IMR-90 (cell line): Measurements from ENCODE around the gene IGFBP3. TPM values are rescaled to one million over a fixed set of nuclear protein-coding genes. Genes with fewer than 3 reads are reported as not detected.

ENCODE experiments used
- ATAC-seq: fragments of 200-7000 bp; cut with Tn5 transposase; 2 replicates; pipeline ENCODE4 v1.9.1; 2020; ENCODE audit warnings: low read depth, mild to moderate bottlenecking, moderate library complexity
- BruUV-seq: library from RNA; stranded (reverse); fragments of 400-500 nt; replicated peaks from 2 replicates; lab custom pipeline; 2021; lab: Mats Ljungman, UMichigan
- CTCF ChIA-PET: fragments of 300-600 bp; formaldehyde crosslinking; extraction: SDS; loops from one replicate; lab custom pipeline; 2021; ENCODE audit warnings: antibody characterized with exemption; lab: Yijun Ruan, JAX
- POLR2A ChIA-PET: fragments of 300-600 bp; sonication (Branson Sonifier 250); formaldehyde crosslinking; loops from one replicate; lab custom pipeline; 2022; ENCODE audit warnings: antibody characterized with exemption; ENCODE audit not compliant: unreplicated experiment; lab: Charles Lee
- DNase-seq: peaks from one replicate; pipeline ENCODE4 v3.0.0; 2013
- H2AFZ ChIP-seq: replicated peaks from 2 replicates; pipeline ENCODE3; 2013; ENCODE audit warnings: low read length, mild to moderate bottlenecking; ENCODE audit not compliant: poor library complexity
- H2AK5ac ChIP-seq: 2 replicates; pipeline ENCODE4 v1.6.1; 2013; ENCODE audit warnings: low read depth, low read length, inconsistent platforms
- H2AK9ac ChIP-seq: replicated peaks from 2 replicates; pipeline ENCODE3; 2013; ENCODE audit warnings: mild to moderate bottlenecking, low read depth, low read length, moderate library complexity; ENCODE audit not compliant: poor library complexity
- H2BK120ac ChIP-seq: 2 replicates; pipeline ENCODE4 v1.6.1; 2013; ENCODE audit warnings: low read depth, low read length, inconsistent platforms
- H2BK15ac ChIP-seq: 3 replicates; pipeline ENCODE4 v1.6.1; 2013; ENCODE audit warnings: low read depth, low read length, inconsistent platforms
- H2BK20ac ChIP-seq: 2 replicates; pipeline ENCODE4 v1.6.1; 2013; ENCODE audit warnings: low read depth, mild to moderate bottlenecking, inconsistent platforms, low read length, moderate library complexity
- H2BK5ac ChIP-seq: 2 replicates; pipeline ENCODE4 v1.6.1; 2013; ENCODE audit warnings: mild to moderate bottlenecking, low read depth, low read length, inconsistent platforms; ENCODE audit not compliant: poor library complexity, severe bottlenecking
- H3K14ac ChIP-seq: replicated peaks from 2 replicates; pipeline ENCODE4 v1.6.1; 2013; ENCODE audit warnings: low read depth, low read length, inconsistent platforms
- H3K18ac ChIP-seq: 2 replicates; pipeline ENCODE4 v1.6.1; 2013; ENCODE audit warnings: low read depth, low read length, control low read depth
- H3K23ac ChIP-seq: 2 replicates; pipeline ENCODE4 v1.6.1; 2013; ENCODE audit warnings: low read depth, low read length, inconsistent platforms
- H3K27ac ChIP-seq: 2 replicates; pipeline ENCODE4 v1.5.1; 2013; ENCODE audit warnings: mild to moderate bottlenecking, control low read depth, low read length; ENCODE audit not compliant: insufficient read depth
- H3K27me3 ChIP-seq: 2 replicates; pipeline ENCODE4 v1.6.1; 2013; ENCODE audit warnings: low read length; ENCODE audit not compliant: control insufficient read depth, insufficient read depth
- H3K36me3 ChIP-seq: 2 replicates; pipeline ENCODE4 v1.6.1; 2013; ENCODE audit warnings: low read length, mixed read lengths; ENCODE audit not compliant: control insufficient read depth, insufficient read depth
- H3K4ac ChIP-seq: 2 replicates; pipeline ENCODE4 v1.6.1; 2013; ENCODE audit warnings: low read depth, low read length, inconsistent platforms
- H3K4me1 ChIP-seq: 2 replicates; pipeline ENCODE4 v1.6.1; 2013; ENCODE audit warnings: low read length, mixed read lengths; ENCODE audit not compliant: control insufficient read depth, insufficient read depth
- H3K4me2 ChIP-seq: 2 replicates; pipeline ENCODE4 v1.6.1; 2013; ENCODE audit warnings: low read depth, mild to moderate bottlenecking, control low read depth, low read length, moderate library complexity
- H3K4me3 ChIP-seq: 2 replicates; pipeline ENCODE4 v1.5.1; 2013; ENCODE audit warnings: low read depth, mild to moderate bottlenecking, control low read depth, low read length, moderate library complexity; ENCODE audit not compliant: insufficient read depth
- H3K56ac ChIP-seq: 2 replicates; pipeline ENCODE4 v1.6.1; 2013; ENCODE audit warnings: low read length, inconsistent platforms; ENCODE audit not compliant: insufficient read depth; ENCODE audit errors: extremely low read depth
- H3K79me1 ChIP-seq, 2 experiments: 2 replicates each; pipeline ENCODE4 v1.6.1; 2013; ENCODE audit warnings: low read length in 2 of 2, inconsistent platforms in 1 of 2, low read depth in 1 of 2
- H3K9ac ChIP-seq: 2 replicates; pipeline ENCODE4 v1.6.1; 2013; ENCODE audit warnings: low read depth, low read length, control low read depth
- H3K9me1 ChIP-seq: 2 replicates; pipeline ENCODE4 v1.6.1; 2013; ENCODE audit warnings: low read length, inconsistent platforms; ENCODE audit not compliant: insufficient read depth
- H3K9me3 ChIP-seq: 2 replicates; pipeline ENCODE4 v1.6.1; 2013; ENCODE audit warnings: low read length; ENCODE audit not compliant: control insufficient read depth, insufficient read depth
- H4K20me1 ChIP-seq: 2 replicates; pipeline ENCODE4 v1.6.1; 2013; ENCODE audit warnings: low read length, inconsistent platforms; ENCODE audit not compliant: insufficient read depth
- H4K5ac ChIP-seq: 2 replicates; pipeline ENCODE4 v1.6.1; 2013; ENCODE audit warnings: mild to moderate bottlenecking, low read depth, low read length, control low read depth
- H4K8ac ChIP-seq, 2 experiments: 2 replicates each; pipeline ENCODE4 v1.6.1; 2013; ENCODE audit warnings: low read depth in 2 of 2, low read length in 2 of 2, control low read depth in 1 of 2, inconsistent platforms in 1 of 2
- H4K91ac ChIP-seq: 2 replicates; pipeline ENCODE4 v1.6.1; 2013; ENCODE audit warnings: low read depth, low read length, inconsistent platforms; ENCODE audit not compliant: insufficient read depth
- BHLHE40 ChIP-seq: fragments of 150-350 bp; IDR thresholded peaks from 2 replicates; pipeline ENCODE4 v1.6.1; 2016; ENCODE audit warnings: mild to moderate bottlenecking, low read depth, low read length
- CEBPB ChIP-seq: IDR thresholded peaks from 2 replicates; pipeline ENCODE4 v1.6.1; 2012; ENCODE audit warnings: low read depth, low read length, improper control_type of control experiment
- CHD1 ChIP-seq: IDR thresholded peaks from 2 replicates; pipeline ENCODE4 v1.6.1; 2012; ENCODE audit warnings: low read depth, low read length, improper control_type of control experiment
- CTCF ChIP-seq: conservative IDR thresholded peaks from 2 replicates; pipeline ENCODE4 v1.5.1; 2012; ENCODE audit warnings: mild to moderate bottlenecking, low read depth, low read length, improper control_type of control experiment
- ELK1 ChIP-seq: fragments of 150-350 bp; IDR thresholded peaks from 2 replicates; pipeline ENCODE4 v1.6.1; 2016; ENCODE audit warnings: low read depth, mild to moderate bottlenecking, low read length, moderate library complexity, borderline replicate concordance
- FOS ChIP-seq: fragments of 150-350 bp; IDR thresholded peaks from 2 replicates; pipeline ENCODE4 v1.6.1; 2016; ENCODE audit warnings: low read depth, low read length
- MAFK ChIP-seq: IDR thresholded peaks from 2 replicates; pipeline ENCODE4 v1.6.1; 2012; ENCODE audit warnings: low read depth, low read length, improper control_type of control experiment
- MAZ ChIP-seq: IDR thresholded peaks from 2 replicates; pipeline ENCODE4 v1.6.1; 2012; ENCODE audit warnings: low read depth, mild to moderate bottlenecking, low read length, improper control_type of control experiment, moderate library complexity, borderline replicate concordance
- MXI1 ChIP-seq: IDR thresholded peaks from 2 replicates; pipeline ENCODE4 v1.6.1; 2012; ENCODE audit warnings: low read depth, mild to moderate bottlenecking, low read length, moderate library complexity, borderline replicate concordance
- POLR2A ChIP-seq: IDR thresholded peaks from 2 replicates; pipeline ENCODE4 v1.6.1; 2012; ENCODE audit warnings: mild to moderate bottlenecking, low read depth, low read length
- RAD21 ChIP-seq: IDR thresholded peaks from 2 replicates; pipeline ENCODE4 v1.6.1; 2012; ENCODE audit warnings: low read length, improper control_type of control experiment
- RCOR1 ChIP-seq: IDR thresholded peaks from 2 replicates; pipeline ENCODE4 v1.6.1; 2012; ENCODE audit warnings: mild to moderate bottlenecking, low read length, improper control_type of control experiment; ENCODE audit not compliant: insufficient replicate concordance
- RFX5 ChIP-seq: IDR thresholded peaks from 2 replicates; pipeline ENCODE4 v1.8.0; 2012; ENCODE audit warnings: low read depth, mild to moderate bottlenecking, low read length, moderate library complexity
- SMC3 ChIP-seq: fragments of 150-350 bp; IDR thresholded peaks from 2 replicates; pipeline ENCODE4 v1.6.1; 2016; ENCODE audit warnings: low read depth, mild to moderate bottlenecking, antibody characterized with exemption, low read length, moderate library complexity
- USF2 ChIP-seq: fragments of 150-350 bp; IDR thresholded peaks from 2 replicates; pipeline ENCODE4 v1.6.1; 2017; ENCODE audit warnings: mild to moderate bottlenecking, antibody characterized with exemption, low read length, low read depth
- WGBS, 2 experiments: methylation state at CpG; one replicate each; pipeline versions ENCODE4 v1.1.5 to v1.1.7; 2013; ENCODE audit warnings: missing lambda C conversion rate in 2 of 2; ENCODE audit not compliant: insufficient read length in 1 of 2; ENCODE audit errors: extremely low coverage in 2 of 2; 5-methylcytosine and 5-hydroxymethylcytosine counted together
- dilution Hi-C: fragments of 300-500 bp; cut with HindIII; formaldehyde crosslinking; loops from one replicate; pipeline ENCODE4 v1.14.3; 2018; ENCODE audit warnings: low sequenced_read_pairs; ENCODE audit not compliant: unreplicated experiment
- in situ Hi-C: fragments of 300-500 bp; cut with MboI; formaldehyde crosslinking; loops from 3 replicates; pipeline ENCODE4 v1.14.3; 2019; ENCODE audit warnings: low sequenced_read_pairs, inconsistent platforms, mixed read lengths
- intact Hi-C: fragments of 100-400 bp; cut with micrococcal nuclease; formaldehyde crosslinking; loops from 2 replicates; pipeline ENCODE4 v1.10.0; 2022
- polyA plus RNA-seq, 3 experiments: library from polyadenylated mRNA; depleted of rRNA; stranded (reverse); fragments of >200 nt; gene quantifications; 2 replicates each; pipeline ENCODE4 v1.2.3, GENCODE V29; 2012; ENCODE audit warnings: low replicate concordance in 1 of 3
- total RNA-seq: library from RNA; depleted of rRNA; stranded (reverse); fragments of >200 nt; gene quantifications from 2 replicates; pipeline ENCODE4 v1.2.3, GENCODE V29; 2012

Gene IGFBP3
- total and polyA plus RNA-seq, 2 of the 4 experiments (the other 2 are of a cell fraction) = 272 to 601 TPM

- H3K9ac ChIP-seq = no peak overlapping the region
- no peak overlapping the region for H3K4ac ChIP-seq
- no peaks in the 10 kb centered on the region for H3K79me1 ChIP-seq
- WGBS, 2 experiments = 100% methylated on average over 1 of the region's 5 CpGs; no CpG with 5 or more reads in 1 of the 2 experiments
- peaks cover 26% of the 10 kb centered on the region for H3K27me3 ChIP-seq
- H3K4me3 ChIP-seq = no peak overlapping the region
- no peak overlapping the region for H3K56ac ChIP-seq
- CTCF ChIA-PET = interaction anchor here (0.9 kb wide), 1 partner anchor 22 kb away, joined by 4 read pairs; no protein-coding TSS in a partner anchor
- no peak overlapping the region for H4K91ac ChIP-seq
- H3K14ac ChIP-seq = no peak overlapping the region
- POLR2A ChIA-PET = no interaction called here
- H2AK9ac ChIP-seq = no peak overlapping the region
- DNase-seq (no peak), ATAC-seq (no peak)
- no TSS peak for BruUV-seq
- H4K8ac ChIP-seq = no peak overlapping the region
- H2BK120ac ChIP-seq = no peak overlapping the region
- peaks cover 3% of the 10 kb centered on the region for H3K4me1 ChIP-seq
- H3K4me2 ChIP-seq = no peak overlapping the region
- no peaks in the 10 kb centered on the region for H4K20me1 ChIP-seq
- peaks cover 10% of the 10 kb centered on the region; the same call in 1 of the 2 replicates for H3K9me1 ChIP-seq
- H3K23ac ChIP-seq = no peak overlapping the region
- H2BK15ac ChIP-seq = peak overlapping the region; percentile 17; the same call in 1 of the 3 replicates
- dilution Hi-C loops (no loop called here), intact Hi-C loops (no loop called here), in situ Hi-C loops (no loop called here)
- H3K27ac ChIP-seq = no peak overlapping the region
- no peak overlapping the region for H2AFZ ChIP-seq
- H3K9me3 ChIP-seq = no peaks in the 10 kb centered on the region
- H3K18ac ChIP-seq = no peak overlapping the region
- H2BK20ac ChIP-seq = no peak overlapping the region
- no peaks in the 10 kb centered on the region for H3K36me3 ChIP-seq
- no peak overlapping the region for H4K5ac ChIP-seq
- no peak overlapping the region for H2BK5ac ChIP-seq
- H2AK5ac ChIP-seq = no peak overlapping the region; the same call in 1 of the 2 replicates
- TF ChIP-seq MAZ = no peak
- no peak for TF ChIP-seq POLR2A
- TF ChIP-seq FOS = no peak
- no peak for TF ChIP-seq RAD21
- no peak for TF ChIP-seq MXI1
- TF ChIP-seq CTCF = no peak
- no peak for TF ChIP-seq RFX5
- TF ChIP-seq MAFK = no peak
- no peak for TF ChIP-seq CEBPB
- TF ChIP-seq RCOR1 = no peak
- no peak for TF ChIP-seq SMC3
- TF ChIP-seq ELK1 = no peak
- no peak for TF ChIP-seq BHLHE40
- no peak for TF ChIP-seq CHD1
- TF ChIP-seq USF2 = no peak
Measured at GRCh38 chr7:45886931-45887667, 34.0 kb downstream of the IGFBP3 start.
